A549 treated with AZD2906 at 1 μM for 4 hours (cell line): ENCODE data around the gene INO80E. TPM values are rescaled to one million over a fixed set of nuclear protein-coding genes. Genes with fewer than 3 reads are reported as not detected.

Experiments
- total RNA-seq: library from RNA; stranded (reverse); fragments of 200-300 nt; extraction: Qiagen RNA extraction; gene quantifications from 5 replicates; pipeline ENCODE4 v1.2.3, GENCODE V29; 2022

INO80E gene
- total RNA-seq = 99.1 to 113 TPM (median 102 TPM) in 5 replicates

GRCh38 chr16:29995911-29996765 is at the start of gene INO80E:
Gene INO80E (plus strand): TSS chr16:29996241. CDS start chr16:29996311, 70 bp downstream.

GRCh38 chr16:29961479-29962343 is 34.3 kb upstream of the INO80E start, which contains the start of gene TMEM219:
Gene TMEM219 (plus strand): TSS chr16:29962079. CDS start chr16:29963144, 1,065 bp downstream.

GRCh38 chr16:29973384-29974246 is 22.4 kb upstream of the INO80E start, which contains the start of gene TAOK2:
Gene TAOK2 (plus strand): TSS chr16:29973868. CDS start chr16:29977773, 3,905 bp downstream.

GRCh38 chr16:29995324-29995910 is 624 bp upstream of the INO80E start, which contains the start of gene HIRIP3:
Gene HIRIP3 (minus strand): TSS chr16:29995617. CDS start chr16:29995605, 12 bp downstream.

GRCh38 chr16:30010844-30011713 is 15.0 kb downstream of the INO80E start, which contains the start of gene DOC2A:
Gene DOC2A (minus strand): TSS chr16:30011027. CDS start chr16:30010222, 805 bp downstream.

GRCh38 chr16:30022887-30023286 is 26.8 kb downstream of the INO80E start, which contains the start of gene C16orf92:
Gene C16orf92 (plus strand): TSS chr16:30023198. CDS start chr16:30023341, 143 bp downstream.

GRCh38 chr16:30030841-30031413 is 34.9 kb downstream of the INO80E start, which contains the start of gene TLCD3B:
Gene TLCD3B (minus strand): TSS chr16:30031271. CDS start chr16:30030527, 744 bp downstream.

Other genes starting within 250 kb of the INO80E start
- gene ZG16, start 218.0 kb upstream of the INO80E start, total RNA-seq = not detected in 5 replicates
- gene KIF22, start 205.5 kb upstream of the INO80E start, total RNA-seq = 79.8 to 94.5 TPM (median 88.2 TPM) in 5 replicates
- 147 to 170 TPM (median 158 TPM) in 5 replicates for gene MAZ, start 189.7 kb upstream of the INO80E start, total RNA-seq
- 0.27 to 0.38 TPM (median 0.32 TPM) in 5 replicates for gene PRRT2, start 184.0 kb upstream of the INO80E start, total RNA-seq
- gene PAGR1, start 180.1 kb upstream of the INO80E start, total RNA-seq = 38.1 to 43.0 TPM (median 41.2 TPM) in 5 replicates
- 125 to 150 TPM (median 142 TPM) in 5 replicates for gene MVP, start 175.8 kb upstream of the INO80E start, total RNA-seq
- gene CDIPT, start 133.0 kb upstream of the INO80E start, total RNA-seq = 61.3 to 95.2 TPM (median 91.3 TPM) in 5 replicates
- gene SEZ6L2, start 96.7 kb upstream of the INO80E start, total RNA-seq = 16.9 to 23.4 TPM (median 21.0 TPM) in 5 replicates
- 14.6 to 28.2 TPM (median 22.7 TPM) in 5 replicates for gene ASPHD1, start 95.8 kb upstream of the INO80E start, total RNA-seq
- 10.2 to 16.4 TPM (median 14.5 TPM) in 5 replicates for gene KCTD13, start 70.0 kb upstream of the INO80E start, total RNA-seq
- 82.6 to 101 TPM (median 99.1 TPM) in 5 replicates for gene TMEM219, start 34.2 kb upstream of the INO80E start, total RNA-seq
- gene TAOK2, start 22.4 kb upstream of the INO80E start, total RNA-seq = 25.2 to 31.2 TPM (median 30.1 TPM) in 5 replicates
- 14.6 to 18.0 TPM (median 15.5 TPM) in 5 replicates for gene HIRIP3, start 624 bp upstream of the INO80E start, total RNA-seq
- 1.3 to 1.9 TPM (median 1.8 TPM) in 5 replicates for gene DOC2A, start 14.8 kb downstream of the INO80E start, total RNA-seq
- not detected in 5 replicates for gene C16orf92, start 27.0 kb downstream of the INO80E start, total RNA-seq
- gene TLCD3B, start 35.0 kb downstream of the INO80E start, total RNA-seq = 0.22 to 0.39 TPM (median 0.26 TPM) in 5 replicates
- 1,572 to 1,866 TPM (median 1,761 TPM) in 5 replicates for gene ALDOA, start 69.5 kb downstream of the INO80E start, total RNA-seq
- gene PPP4C, start 79.8 kb downstream of the INO80E start, total RNA-seq = 135 to 153 TPM (median 146 TPM) in 5 replicates
- 0.14 to 0.31 TPM (median 0.30 TPM) in 5 replicates for gene TBX6, start 95.7 kb downstream of the INO80E start, total RNA-seq
- 4.3 to 9.4 TPM (median 8.6 TPM) in 5 replicates for gene YPEL3, start 100.0 kb downstream of the INO80E start, total RNA-seq
- 0.61 to 1.6 TPM (median 1.0 TPM) in 5 replicates for gene GDPD3, start 117.3 kb downstream of the INO80E start, total RNA-seq
- gene MAPK3, start 127.0 kb downstream of the INO80E start, total RNA-seq = 30.6 to 36.7 TPM (median 34.4 TPM) in 5 replicates
- gene CORO1A, start 187.4 kb downstream of the INO80E start, total RNA-seq = 1.9 to 2.9 TPM (median 2.0 TPM) in 5 replicates
- gene BOLA2B, start 197.4 kb downstream of the INO80E start, total RNA-seq = 116 to 229 TPM (median 187 TPM) in 5 replicates
- gene SLX1A, start 197.6 kb downstream of the INO80E start, total RNA-seq = 13.0 to 20.0 TPM (median 16.4 TPM) in 5 replicates
- 4.3 to 8.0 TPM (median 5.8 TPM) in 5 replicates for gene SULT1A3, start 203.0 kb downstream of the INO80E start, total RNA-seq